Head of caudate nucleus (tissue), 42 donors: ENCODE measurements around the gene RAB22A.

Experiments used
- DNase-seq, 42 donors: peaks; one replicate each; pipeline versions ENCODE4 v3.0.0 to v3.0.0-alpha.2; 2020 to 2021; ENCODE audit warnings: mixed read lengths in 7 of 42
- intact Hi-C: fragments of 100-400 bp; cut with DNase I; formaldehyde crosslinking; loops from one replicate; pipeline ENCODE4 v1.15.0; 2022

Gene RAB22A

DNA sequence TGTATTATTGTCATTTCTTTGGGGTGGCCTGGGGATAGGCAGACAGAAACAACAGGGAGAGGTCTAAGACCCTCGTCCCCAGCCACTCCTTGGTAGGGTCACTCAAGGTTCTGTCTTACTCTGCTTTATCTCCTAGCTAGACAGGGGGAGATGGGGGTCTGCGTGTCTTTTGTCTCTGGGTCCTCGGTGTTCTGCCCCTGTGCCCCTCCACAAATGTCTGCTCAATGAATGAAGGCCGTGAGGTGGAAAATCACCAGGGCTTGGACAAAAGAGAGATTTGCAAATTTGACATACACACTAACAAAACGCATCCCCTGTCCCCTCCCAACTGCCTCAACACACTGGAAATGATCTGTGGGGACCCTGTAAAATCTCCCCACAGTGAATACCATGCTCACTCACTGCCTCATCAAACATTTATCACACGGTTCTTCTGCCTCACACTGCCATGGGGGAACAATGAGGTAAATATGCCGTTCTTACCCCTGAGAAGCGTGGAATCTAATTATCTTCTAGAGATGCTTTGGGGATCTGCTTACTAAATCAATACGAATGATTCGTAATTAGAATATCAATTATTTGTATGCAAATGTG, 66.3 kb downstream of the RAB22A start:
- intact Hi-C loops: no loop called here
- no peak for DNase-seq

DNA sequence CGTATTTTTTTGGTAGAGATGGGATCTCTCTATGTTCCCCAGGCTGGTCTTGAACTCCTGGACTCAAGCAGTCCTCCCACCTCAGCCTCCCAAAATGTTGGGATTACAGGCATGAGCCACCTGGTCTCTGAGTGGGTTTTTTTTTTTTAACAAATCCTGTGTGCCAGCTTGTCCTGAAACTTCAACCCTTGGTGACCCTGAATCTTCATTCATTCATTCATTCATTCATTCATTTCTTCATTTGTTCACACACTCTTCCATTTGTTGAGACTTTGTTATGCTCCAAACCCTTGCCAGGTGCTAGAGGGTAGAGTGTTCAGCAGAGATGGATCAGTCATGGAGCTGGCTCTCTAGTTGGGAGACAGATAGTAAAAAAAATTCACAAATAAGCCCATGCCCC, 67.5 kb downstream of the RAB22A start:
- intact Hi-C loops: no loop called here
- no peak for DNase-seq

DNA sequence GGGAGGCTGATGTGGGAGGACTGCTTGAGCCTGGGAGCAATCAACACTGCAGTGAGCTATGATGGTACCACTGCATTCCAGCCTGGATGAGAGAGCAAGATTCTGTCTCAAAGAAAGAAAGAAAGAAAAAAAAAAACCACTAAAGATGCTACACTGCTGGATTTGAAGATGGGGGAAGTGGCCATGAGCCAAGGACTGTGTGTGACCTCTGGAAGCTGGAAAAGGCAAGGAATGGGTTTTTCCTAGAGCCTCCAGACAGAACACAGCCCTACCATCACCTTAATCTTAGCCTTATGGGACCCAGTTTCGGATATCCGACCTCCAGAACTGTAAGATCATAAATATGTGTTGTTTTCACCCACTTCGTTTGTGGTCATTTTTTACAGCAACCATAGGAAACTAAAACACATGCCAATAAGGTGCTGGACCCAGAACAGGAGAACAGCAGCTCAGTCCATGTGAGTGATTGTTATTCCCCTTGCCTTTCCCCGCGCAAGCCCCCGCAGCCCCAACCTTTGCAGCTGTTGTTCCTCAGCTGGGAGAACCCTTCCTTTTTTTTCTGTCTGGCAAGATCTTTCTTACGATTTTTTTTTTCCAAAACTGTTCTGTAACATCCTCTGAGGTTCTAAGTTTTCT, 68.4 kb downstream of the RAB22A start:
- intact Hi-C loops: no loop called here
- DNase-seq: no peak

DNA sequence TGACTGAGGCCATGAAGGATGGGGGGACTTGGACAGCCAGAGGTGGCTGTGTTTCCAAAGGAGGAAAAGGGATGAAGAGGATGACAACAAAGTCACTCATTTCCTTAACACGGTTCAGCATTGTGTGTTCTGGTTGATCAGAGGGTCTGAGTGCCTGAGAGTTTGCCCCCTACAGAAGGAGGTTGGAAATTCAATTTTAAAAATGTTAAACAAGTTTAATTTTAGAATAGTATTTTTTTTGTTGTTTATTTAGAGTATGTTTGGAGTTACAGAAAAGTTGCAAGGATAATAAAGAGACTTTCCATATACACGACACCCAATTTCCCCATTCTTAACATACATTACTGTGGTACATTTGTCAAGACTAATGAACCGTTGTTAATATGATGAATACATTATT, 69.2 kb downstream of the RAB22A start:
- intact Hi-C loops: no loop called here
- DNase-seq: no peak

DNA sequence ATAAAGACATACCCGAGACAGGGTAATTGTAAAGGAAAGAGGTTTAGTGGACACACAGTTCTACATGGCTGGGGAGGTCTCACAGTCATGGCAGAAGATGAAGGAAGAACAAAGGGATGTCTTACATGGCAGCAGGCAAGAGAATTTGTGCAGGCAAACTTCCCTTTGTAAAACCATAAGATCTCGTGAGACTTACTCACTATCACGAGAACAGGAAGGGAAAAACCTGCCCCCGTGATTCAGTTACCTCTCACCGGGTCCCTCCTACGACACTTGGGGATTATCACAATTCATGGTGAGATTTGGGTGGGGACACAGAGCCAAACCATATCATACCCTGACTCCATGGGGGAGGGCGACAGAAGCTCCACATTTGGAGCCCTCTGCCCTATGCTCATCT, 72.1 kb downstream of the RAB22A start:
- intact Hi-C loops: no loop called here
- DNase-seq: no peak

DNA sequence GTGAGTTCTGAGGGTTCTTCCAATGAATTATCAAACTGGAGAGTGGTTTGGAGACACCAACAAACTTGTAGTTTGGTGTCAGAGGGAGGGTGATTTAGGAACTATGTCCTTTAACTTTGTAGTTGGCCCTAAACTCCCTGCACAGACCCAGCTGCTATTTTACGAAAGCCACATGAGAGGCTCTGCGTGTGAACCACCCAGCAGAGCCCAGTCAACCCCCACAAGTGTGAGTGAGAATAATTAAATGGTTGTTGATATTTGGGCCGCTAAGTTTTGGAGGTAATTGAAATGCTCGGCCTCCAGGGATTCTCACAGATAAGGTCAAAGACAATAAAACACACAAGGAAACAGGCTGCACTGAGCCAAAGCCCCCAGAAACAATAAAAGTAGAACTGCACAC, 72.6 kb downstream of the RAB22A start:
- intact Hi-C loops: no loop called here
- DNase-seq: no peak

DNA sequence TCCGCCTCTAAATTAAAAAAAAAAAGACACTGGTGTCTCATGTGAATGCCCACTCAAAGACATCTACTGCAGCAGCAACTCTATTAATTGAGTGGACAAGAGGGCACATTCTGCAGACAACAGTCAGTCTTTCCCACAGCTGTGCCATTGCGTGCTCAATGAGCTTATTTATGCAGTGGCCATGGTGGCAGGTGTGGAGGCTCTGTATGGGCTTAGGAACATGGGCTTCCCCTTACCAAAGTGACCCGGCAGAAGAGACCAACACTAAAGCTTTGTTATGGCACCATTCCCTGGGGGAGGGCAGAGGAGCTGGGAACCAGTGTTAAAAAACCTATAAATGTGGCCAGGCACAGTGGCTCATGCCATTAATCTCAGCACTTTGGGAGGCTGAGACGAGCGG, 75.3 kb downstream of the RAB22A start:
- DNase-seq: no peak
- intact Hi-C loops: loop anchor here (5.0 kb wide), 1 partner anchor 73 kb away; no protein-coding TSS in a partner anchor

DNA sequence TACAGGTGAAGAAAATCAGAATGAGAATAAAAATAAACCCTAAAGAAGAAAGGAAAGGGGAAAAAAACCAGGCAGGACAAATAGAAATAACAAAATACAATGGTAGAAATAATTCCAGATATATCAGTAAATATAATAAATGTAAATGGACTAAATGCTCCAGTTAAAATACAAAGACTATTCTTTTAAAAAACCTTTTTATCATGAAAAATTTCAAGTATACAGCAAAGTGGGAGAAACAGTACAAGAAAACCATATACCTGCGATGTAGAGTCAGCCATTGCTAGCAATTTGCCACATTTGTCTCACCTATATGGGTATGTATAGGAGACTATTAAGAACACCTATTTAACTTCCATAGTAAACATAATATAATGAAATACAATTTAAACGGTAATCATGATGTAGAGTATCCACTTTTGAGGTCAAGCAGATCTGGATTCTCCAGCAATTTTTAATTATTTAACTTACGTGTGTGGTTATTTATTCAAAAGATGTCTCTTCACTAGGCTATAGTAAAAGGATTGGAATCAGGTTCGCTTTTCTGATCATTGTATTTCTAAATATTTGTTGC, 78.6 kb downstream of the RAB22A start:
- intact Hi-C loops: loop anchor here (5.0 kb wide), 1 partner anchor 76 kb away; no protein-coding TSS in a partner anchor
- DNase-seq: no peak

DNA sequence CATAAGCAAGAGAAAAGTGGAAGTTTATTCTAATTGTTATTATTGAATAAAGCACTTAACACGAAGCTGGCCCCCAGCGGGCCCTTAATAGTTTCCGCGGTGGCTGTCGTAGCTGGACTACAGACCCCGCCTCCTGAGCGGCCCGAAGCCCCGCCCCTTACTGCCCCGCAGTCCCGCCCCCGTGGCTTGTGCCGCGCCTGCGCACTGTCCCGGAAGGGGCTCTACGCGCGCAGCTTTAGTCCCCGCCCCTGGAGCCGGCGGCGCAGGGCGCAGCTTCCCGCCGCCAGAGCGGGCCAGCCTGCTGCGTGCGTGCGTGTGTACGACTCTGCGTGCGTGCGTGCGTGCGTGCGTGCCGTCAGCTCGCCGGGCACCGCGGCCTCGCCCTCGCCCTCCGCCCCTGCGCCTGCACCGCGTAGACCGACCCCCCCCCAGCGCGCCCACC, 79.4 kb downstream of the RAB22A start, which contains the start of gene VAPB:
TSS of gene VAPB (plus strand) at position 348 of the 442 bp plus-strand sequence. CDS start 231 bp downstream, outside the sequence.
- peak; percentile 85 to 98 (median 95) for DNase-seq
- intact Hi-C loops: loop anchor here (5.0 kb wide), 1 partner anchor 77 kb away; no protein-coding TSS in a partner anchor

DNA sequence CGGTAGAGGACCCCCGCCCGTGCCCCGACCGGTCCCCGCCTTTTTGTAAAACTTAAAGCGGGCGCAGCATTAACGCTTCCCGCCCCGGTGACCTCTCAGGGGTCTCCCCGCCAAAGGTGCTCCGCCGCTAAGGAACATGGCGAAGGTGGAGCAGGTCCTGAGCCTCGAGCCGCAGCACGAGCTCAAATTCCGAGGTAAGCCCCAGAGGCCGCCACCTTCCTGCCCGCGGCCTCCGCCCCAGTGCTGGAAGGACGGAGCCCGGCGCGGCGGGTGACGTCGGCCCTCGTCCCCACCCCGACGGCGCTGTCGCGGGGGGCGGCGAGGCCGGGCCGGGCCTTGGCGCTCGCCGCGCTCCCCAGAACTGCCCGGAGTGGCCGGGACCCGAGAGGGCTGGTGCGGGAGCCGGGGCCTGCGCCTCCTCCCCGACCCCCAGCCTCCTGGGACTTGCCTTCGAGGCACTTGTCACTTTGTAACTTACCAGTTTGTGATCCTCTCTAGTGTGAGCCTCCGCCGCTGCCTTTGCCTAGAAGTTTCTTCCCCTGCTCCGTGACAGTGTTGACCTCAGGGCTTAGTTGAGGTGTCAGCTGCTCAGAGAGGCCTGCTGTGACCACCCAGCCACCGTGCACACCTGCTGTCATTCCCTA, 79.9 kb downstream of the RAB22A start:
- intact Hi-C loops: loop anchor here (5.0 kb wide), 1 partner anchor 77 kb away; no protein-coding TSS in a partner anchor
- DNase-seq: peak in 4 of 42 donors; percentile 4 to 34 (median 9)

DNA sequence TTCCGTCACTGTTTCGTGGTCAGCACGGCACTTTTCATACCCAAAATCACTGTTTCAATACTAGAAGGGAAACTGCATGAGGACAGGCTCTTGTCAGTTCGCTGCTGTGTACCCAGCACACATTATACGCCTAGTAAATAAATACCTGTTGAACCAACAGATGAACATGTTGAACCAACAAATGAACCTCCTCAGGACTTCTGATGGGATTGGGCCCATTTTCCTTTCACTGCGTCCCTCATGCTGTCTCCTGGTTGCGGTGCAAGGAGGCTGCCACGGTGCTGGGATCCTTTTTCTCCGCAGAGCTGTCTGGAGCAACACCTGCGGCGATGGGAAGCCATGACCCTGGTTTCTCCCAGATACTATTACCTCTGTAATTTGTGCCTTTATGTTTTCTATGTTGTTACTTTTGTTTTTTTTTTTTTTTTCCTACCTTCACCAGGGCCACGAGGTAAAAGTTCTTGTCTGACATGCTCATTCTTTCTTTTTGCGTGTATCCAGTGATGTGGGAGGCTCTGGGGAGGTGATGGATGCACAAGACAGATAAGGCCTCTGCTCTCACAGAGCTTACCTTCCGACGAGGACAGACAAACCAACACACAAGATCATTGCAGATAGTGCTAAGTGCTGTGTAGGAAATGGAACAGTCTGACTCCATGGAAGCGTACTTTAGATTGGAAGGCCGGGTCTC, 80.6 kb downstream of the RAB22A start:
- intact Hi-C loops: loop anchor here (5.0 to 10.0 kb wide), 2 partner anchors 78 to 255 kb away; no protein-coding TSS in a partner anchor
- no peak for DNase-seq

DNA sequence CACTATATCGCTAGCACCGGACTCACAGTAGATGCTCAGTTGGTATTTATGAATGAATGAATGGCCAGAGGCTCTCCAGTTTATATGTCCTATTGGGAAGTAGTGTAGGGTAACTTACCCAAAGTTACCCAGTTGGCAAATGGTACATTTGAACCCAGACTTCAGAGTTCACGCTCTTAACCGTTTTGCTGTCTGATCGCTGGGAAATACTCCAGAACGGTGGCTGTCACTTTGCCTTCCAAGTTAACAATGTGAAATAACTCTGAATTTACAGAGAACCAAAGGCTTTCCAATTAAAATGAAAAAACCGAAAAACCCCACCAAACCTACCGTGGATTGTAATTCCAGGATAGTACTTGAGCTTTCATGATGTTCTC, 81.1 kb downstream of the RAB22A start:
- intact Hi-C loops: loop anchor here (10.0 kb wide), 1 partner anchor 254 kb away; no protein-coding TSS in a partner anchor
- DNase-seq: no peak

DNA sequence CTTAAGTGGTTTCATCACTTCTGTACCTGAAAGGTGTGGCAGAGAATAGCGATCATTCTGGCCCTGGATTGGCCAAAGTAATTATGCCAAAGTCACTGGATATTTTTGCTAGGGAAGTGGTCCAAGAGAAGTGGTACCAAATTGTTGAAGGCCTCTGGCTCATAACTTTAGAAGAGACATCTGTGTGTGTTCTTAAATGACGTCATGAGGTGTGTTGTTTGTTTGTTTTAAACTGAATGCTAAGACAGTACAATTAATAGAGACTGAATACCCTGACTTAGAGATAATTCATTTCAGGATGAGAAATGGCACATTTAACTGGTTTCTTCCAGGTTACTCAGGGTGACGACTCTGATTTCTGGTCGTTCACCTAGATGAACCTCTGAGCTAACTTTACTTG, 82.8 kb downstream of the RAB22A start:
- no peak for DNase-seq
- intact Hi-C loops: loop anchor here (10.0 kb wide), 1 partner anchor 253 kb away; no protein-coding TSS in a partner anchor

DNA sequence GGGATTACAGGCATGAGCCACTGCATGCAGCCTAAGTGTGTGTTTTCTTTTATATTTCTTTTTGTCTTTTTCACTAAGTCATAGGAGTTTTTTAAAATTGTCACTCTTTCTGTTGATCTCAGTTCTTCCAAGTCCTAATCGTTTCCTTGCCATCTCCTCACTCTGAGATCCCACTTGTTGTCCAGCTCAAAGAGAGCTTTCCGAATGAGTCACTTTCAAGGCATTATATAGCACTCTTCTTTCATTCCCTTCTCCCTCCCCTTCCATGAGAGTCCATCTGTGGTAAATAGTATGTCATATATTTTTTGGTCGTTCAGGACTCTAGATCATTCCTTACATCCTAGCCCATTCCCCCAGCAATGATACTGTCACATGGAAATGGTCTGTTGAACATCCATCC, 83.8 kb downstream of the RAB22A start:
- no peak for DNase-seq
- intact Hi-C loops: loop anchor here (10.0 kb wide), 1 partner anchor 252 kb away; no protein-coding TSS in a partner anchor

DNA sequence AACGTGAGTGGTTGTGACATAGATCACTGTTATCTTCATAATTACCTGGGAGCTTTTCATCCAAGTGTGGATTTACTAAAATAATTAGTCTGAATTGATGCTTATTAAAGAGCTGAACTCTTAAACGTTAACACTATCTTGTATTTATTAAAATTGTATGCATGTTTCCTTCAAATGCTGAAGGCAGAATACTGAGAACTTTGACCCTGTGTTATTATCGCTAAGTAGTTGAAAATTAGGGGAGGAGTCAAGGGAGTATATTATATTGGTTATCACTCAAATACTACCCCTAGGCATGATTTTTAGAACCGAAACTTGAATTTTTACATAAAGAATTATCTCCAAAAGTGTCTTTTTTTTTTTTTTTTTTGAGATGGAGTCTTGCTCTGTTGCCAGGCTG, 85.3 kb downstream of the RAB22A start:
- DNase-seq: no peak
- intact Hi-C loops: loop anchor here (10.0 kb wide), 1 partner anchor 250 kb away; no protein-coding TSS in a partner anchor

DNA sequence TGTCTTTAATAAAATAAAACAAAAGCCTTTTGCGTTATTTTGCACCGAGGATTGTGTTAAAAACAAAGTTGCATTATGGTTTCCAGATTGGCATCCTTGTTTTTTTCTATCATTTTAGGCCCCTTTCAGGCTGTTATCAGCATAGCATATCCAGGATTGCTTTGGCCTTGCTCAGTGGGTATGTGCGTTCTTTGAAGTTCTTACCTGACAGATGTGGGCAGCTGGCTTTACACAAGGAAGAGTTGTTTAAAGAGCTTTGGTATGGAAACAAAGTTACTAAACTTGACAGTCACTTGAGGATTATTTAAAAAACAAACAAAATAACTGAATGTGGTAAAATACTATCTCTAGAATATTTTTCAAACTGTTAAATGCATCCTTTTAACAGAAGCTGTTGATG, 86.1 kb downstream of the RAB22A start:
- DNase-seq: no peak
- intact Hi-C loops: loop anchor here (10.0 kb wide), 1 partner anchor 249 kb away; no protein-coding TSS in a partner anchor

DNA sequence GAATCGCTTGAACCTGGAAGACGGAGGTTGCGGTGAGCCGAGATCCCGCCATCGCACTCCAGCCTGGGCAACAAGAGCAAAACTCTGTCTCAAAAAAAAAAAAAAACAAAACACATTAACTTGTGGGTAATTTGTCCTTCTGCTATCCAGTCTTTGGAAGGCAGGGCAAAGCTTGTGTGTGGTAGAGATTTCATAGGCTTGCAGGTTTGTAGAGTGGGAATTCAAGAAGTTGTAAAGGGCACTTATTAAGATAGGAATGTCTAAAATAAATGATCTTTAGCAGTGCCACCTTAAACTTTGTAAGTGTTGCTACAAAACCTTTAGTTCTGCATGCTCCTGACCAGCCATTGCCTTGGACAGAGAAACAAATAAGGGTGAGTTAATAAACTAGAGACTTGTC, 87.9 kb downstream of the RAB22A start:
- no peak for DNase-seq
- intact Hi-C loops: loop anchor here (10.0 kb wide), 1 partner anchor 247 kb away; no protein-coding TSS in a partner anchor

DNA sequence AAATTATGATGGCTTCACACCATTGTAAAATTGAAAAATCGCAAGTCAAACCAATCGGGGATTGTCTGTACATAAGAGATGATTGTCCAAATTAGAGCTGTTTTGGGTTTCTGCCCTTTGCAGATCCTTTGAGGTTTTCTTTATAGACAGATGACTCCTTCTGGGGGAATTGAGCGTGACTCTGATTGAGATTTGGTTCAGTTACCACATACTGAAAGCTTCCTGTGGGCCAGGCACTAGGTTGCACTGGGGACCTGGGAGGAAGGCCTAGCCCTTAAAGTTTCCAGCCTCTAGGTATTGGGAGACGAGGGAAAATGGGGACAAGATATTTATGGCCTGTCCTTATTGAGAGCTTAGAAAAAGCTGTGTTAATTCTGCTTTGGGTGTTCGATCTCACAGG, 88.7 kb downstream of the RAB22A start:
- intact Hi-C loops: loop anchor here (10.0 kb wide), 1 partner anchor 247 kb away; no protein-coding TSS in a partner anchor
- DNase-seq: no peak

DNA sequence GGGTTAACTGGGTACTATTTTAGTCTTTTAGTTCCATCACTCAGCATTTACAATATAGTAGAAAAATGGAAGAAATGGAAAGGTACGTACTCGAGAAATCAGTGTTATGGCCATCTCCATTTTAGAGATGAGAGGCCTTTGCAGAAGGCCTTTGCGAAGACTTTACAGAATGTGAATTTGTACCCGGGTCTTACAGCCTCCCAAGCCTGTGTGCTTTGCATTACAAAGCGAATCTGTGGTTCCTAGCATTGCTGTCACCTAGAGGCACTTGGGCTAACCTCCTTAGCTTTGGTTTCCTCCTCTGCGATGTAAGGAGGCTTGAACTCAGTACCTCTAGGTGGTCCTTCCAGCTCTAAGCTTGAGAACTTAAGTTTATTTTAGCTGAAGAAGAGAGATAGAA, 90.4 kb downstream of the RAB22A start:
- intact Hi-C loops: loop anchor here (10.0 kb wide), 1 partner anchor 245 kb away; no protein-coding TSS in a partner anchor
- no peak for DNase-seq
